Measurements from ENCODE around the gene CRTC3. TPM values are rescaled to one million over a fixed set of nuclear protein-coding genes. Genes with fewer than 3 reads are reported as not detected.

Gene CRTC3
- total and polyA plus RNA-seq, 2 of the 13 experiments (the other 11 are each of a cell fraction or from before 2014, with no cell fraction given), result 8.4 to 11.8 TPM

- no peak for TF ChIP-seq PRDM15 (CRISPR knock-in tag; IDR thresholded peaks at IDR 0.05)
These were observed 108.5 kb downstream of the CRTC3 start (continued) for GRCh38 chr15:90638201-90638691.

- 96% methylated on average over 11 of the region's 11 CpGs for WGBS (ENCODE audit: low lambda C conversion rate)
- no peak overlapping the region for H3K9ac ChIP-seq (ENCODE audit: insufficient read depth, low read depth, low read length)
- H2AFZ ChIP-seq (ENCODE audit: low read length), result no peak overlapping the region
- H3K36me3 ChIP-seq (replicated peaks in 1 of 2; ENCODE audit: control insufficient read depth in 1 of 2, insufficient read depth in 2 of 2, low read length in 2 of 2), result peaks cover 2 to 16% of the 10 kb centered on the region in 2 experiments; a peak in 4 of 5 replicates
- ChIA-PET POLR2A (no interaction called here), CTCF (ENCODE audit: low intra/inter-chr PET ratio, low total read pairs) (no interaction called here)
- no TSS peak for BruUV-seq (replicated peaks)
- in situ Hi-C loops (cut with HindIII; ENCODE audit: extremely low pct_ligation_motif_present, low pct_unique_long_range_greater_than_20kb) (no loop called here), intact Hi-C loops (cut with micrococcal nuclease; ENCODE audit: unreplicated experiment) (no loop called here)
- no peak for DNase-seq (ENCODE audit: low spot score)
- no peak for FAIRE-seq
- no peak overlapping the region for H3K4me3 ChIP-seq (replicated peaks in 1 of 3; ENCODE audit: insufficient read depth in 1 of 3, low read depth in 2 of 3, low read length in 3 of 3)
- H3K27ac ChIP-seq (ENCODE audit: extremely low read length, insufficient read depth, low read length), result no peak overlapping the region
- H3K9me3 ChIP-seq (ENCODE audit: low read length), result no peaks in the 10 kb centered on the region
- no peaks in the 10 kb centered on the region for H3K27me3 ChIP-seq (ENCODE audit: control insufficient read depth in 1 of 2, insufficient read depth in 2 of 2, low read length in 2 of 2)
- ATAC-seq, result no peak
- TF ChIP-seq ZBTB33 (CRISPR knock-in tag; IDR thresholded peaks at IDR 0.05), result peak; percentile 87
- TF ChIP-seq TFDP1 (CRISPR knock-in tag; IDR thresholded peaks at IDR 0.05; ENCODE audit: borderline replicate concordance), result no peak
- no peak for TF ChIP-seq AHR (CRISPR knock-in tag; IDR thresholded peaks at IDR 0.05)
- TF ChIP-seq, protein P1, sequence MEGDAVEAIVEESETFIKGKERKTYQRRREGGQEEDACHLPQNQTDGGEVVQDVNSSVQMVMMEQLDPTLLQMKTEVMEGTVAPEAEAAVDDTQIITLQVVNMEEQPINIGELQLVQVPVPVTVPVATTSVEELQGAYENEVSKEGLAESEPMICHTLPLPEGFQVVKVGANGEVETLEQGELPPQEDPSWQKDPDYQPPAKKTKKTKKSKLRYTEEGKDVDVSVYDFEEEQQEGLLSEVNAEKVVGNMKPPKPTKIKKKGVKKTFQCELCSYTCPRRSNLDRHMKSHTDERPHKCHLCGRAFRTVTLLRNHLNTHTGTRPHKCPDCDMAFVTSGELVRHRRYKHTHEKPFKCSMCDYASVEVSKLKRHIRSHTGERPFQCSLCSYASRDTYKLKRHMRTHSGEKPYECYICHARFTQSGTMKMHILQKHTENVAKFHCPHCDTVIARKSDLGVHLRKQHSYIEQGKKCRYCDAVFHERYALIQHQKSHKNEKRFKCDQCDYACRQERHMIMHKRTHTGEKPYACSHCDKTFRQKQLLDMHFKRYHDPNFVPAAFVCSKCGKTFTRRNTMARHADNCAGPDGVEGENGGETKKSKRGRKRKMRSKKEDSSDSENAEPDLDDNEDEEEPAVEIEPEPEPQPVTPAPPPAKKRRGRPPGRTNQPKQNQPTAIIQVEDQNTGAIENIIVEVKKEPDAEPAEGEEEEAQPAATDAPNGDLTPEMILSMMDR (CRISPR knock-in tag; IDR thresholded peaks at IDR 0.05), result 0 out of 2 replicates have a peak, but pooled peaks have one; percentile 15
- TF ChIP-seq MIXL1 (CRISPR knock-in tag; IDR thresholded peaks at IDR 0.05), result no peak
- TF ChIP-seq FOSL1 (CRISPR knock-in tag; IDR thresholded peaks at IDR 0.05; ENCODE audit: borderline replicate concordance), result no peak
- no peaks in the 10 kb centered on the region for H3K79me2 ChIP-seq (ENCODE audit: insufficient read depth, low read length)
- H3K4me2 ChIP-seq (ENCODE audit: low read depth, low read length), result no peak overlapping the region
- H4K20me1 ChIP-seq (ENCODE audit: insufficient read depth, low read length), result no peaks in the 10 kb centered on the region
- H3K4me1 ChIP-seq (ENCODE audit: insufficient read depth, low read length), result no peaks in the 10 kb centered on the region
These were observed 109.2 kb downstream of the CRTC3 start for GRCh38 chr15:90638963-90639362.
